Measurements from ENCODE around the gene POLR3C.

The POLR3C gene

GRCh38 chr1:145845514-145846161 is 21.6 kb downstream of the POLR3C start, which contains the start of gene NUDT17:
TSS of gene NUDT17 (plus strand) at chr1:145845630. CDS start at chr1:145845641, 11 bp downstream.
- no peak for FAIRE-seq
- peak; percentile 96 for DNase-seq (ENCODE audit: insufficient read length, low spot score)
- TF ChIP-seq CTCF (IDR thresholded peaks at IDR 0.05; ENCODE audit: insufficient read depth, missing control alignments), result peak; percentile 89

GRCh38 chr1:145846201-145846612 is 22.2 kb downstream of the POLR3C start:
- TF ChIP-seq CTCF (IDR thresholded peaks at IDR 0.05; ENCODE audit: insufficient read depth, missing control alignments), result peak; percentile 29
- FAIRE-seq, result no peak
- DNase-seq (ENCODE audit: insufficient read length, low spot score), result no peak

- no peak for FAIRE-seq
- no peak for DNase-seq (ENCODE audit: insufficient read length, low spot score)
- TF ChIP-seq CTCF (IDR thresholded peaks at IDR 0.05; ENCODE audit: insufficient read depth, missing control alignments), result no peak
Observed at GRCh38 chr1:145847827-145848226, 23.8 kb downstream of the POLR3C start.

- FAIRE-seq (no peak), DNase-seq (ENCODE audit: insufficient read length, low spot score) (no peak)
- peak; percentile 13 for TF ChIP-seq CTCF (IDR thresholded peaks at IDR 0.05; ENCODE audit: insufficient read depth, missing control alignments)
Observed at GRCh38 chr1:145849356-145850160, 25.6 kb downstream of the POLR3C start.

- TF ChIP-seq CTCF (IDR thresholded peaks at IDR 0.05; ENCODE audit: insufficient read depth, missing control alignments), result peak; percentile 48
- no peak for DNase-seq (ENCODE audit: insufficient read length, low spot score)
- FAIRE-seq, result no peak
Observed at GRCh38 chr1:145855426-145855948, 31.5 kb downstream of the POLR3C start.

GRCh38 chr1:145857170-145857569 is 33.2 kb downstream of the POLR3C start:
- FAIRE-seq, result no peak
- DNase-seq (ENCODE audit: insufficient read length, low spot score), result peak; percentile 77

More at GRCh38 chr1:145857170-145857569, 33.2 kb downstream of the POLR3C start:
- no peak for TF ChIP-seq CTCF (IDR thresholded peaks at IDR 0.05; ENCODE audit: insufficient read depth, missing control alignments)

Data from D721Med (cell line).